Keratinocyte (primary cell): Measurements from ENCODE around the gene CHML. TPM values are rescaled to one million over a fixed set of nuclear protein-coding genes. Genes with fewer than 3 reads are reported as not detected.

Source experiments
- DNase-seq: peaks from one replicate; pipeline ENCODE4 v3.0.0-alpha.2; 2011; ENCODE audit warnings: low read depth, missing footprints, low spot score
- FAIRE-seq: peaks from 2 replicates; lab custom pipeline; 2011; peaks lifted over from hg19 to GRCh38; lab: Jason Lieb, UNC
- H2AFZ ChIP-seq: 2 replicates; pipeline ENCODE4 v1.6.0; 2012; ENCODE audit warnings: low read length, control low read depth, inconsistent platforms; ENCODE audit not compliant: control insufficient read depth
- H3K27ac ChIP-seq: 2 replicates; pipeline ENCODE4 v1.5.1; 2011; ENCODE audit warnings: low read length; ENCODE audit not compliant: control insufficient read depth, insufficient read depth
- H3K27me3 ChIP-seq: 3 replicates; pipeline ENCODE4 v1.6.0; 2011; ENCODE audit warnings: low read length; ENCODE audit not compliant: control insufficient read depth, insufficient read depth; ENCODE audit errors: extremely low read depth
- H3K36me3 ChIP-seq, 2 experiments: 2 replicates in 1 of 2; 3 replicates in 1 of 2; pipeline ENCODE4 v1.5.1; 2011; ENCODE audit warnings: low read length in 2 of 2, mild to moderate bottlenecking in 1 of 2; ENCODE audit not compliant: control insufficient read depth in 2 of 2, insufficient read depth in 2 of 2; ENCODE audit errors: extremely low read depth in 1 of 2
- H3K4me1 ChIP-seq: 3 replicates; pipeline ENCODE4 v1.5.1; 2011; ENCODE audit warnings: low read length; ENCODE audit not compliant: control insufficient read depth, insufficient read depth; ENCODE audit errors: extremely low read depth
- H3K4me2 ChIP-seq: 3 replicates; pipeline ENCODE4 v1.6.0; 2011; ENCODE audit warnings: low read depth, low read length; ENCODE audit not compliant: control insufficient read depth, insufficient read depth; ENCODE audit errors: extremely low read depth
- H3K4me3 ChIP-seq, 3 experiments: fragments of 200-600 bp in 1 of 3; sonication (generic) in 1 of 3; 2 replicates in 2 of 3; 3 replicates in 1 of 3; pipeline ENCODE4 v1.5.1; 2011 to 2016; ENCODE audit warnings: low read length in 3 of 3, mild to moderate bottlenecking in 3 of 3, control low read depth in 2 of 3, inconsistent platforms in 1 of 3, low read depth in 1 of 3, mixed read lengths in 1 of 3, mixed run types in 1 of 3, moderate library complexity in 1 of 3; ENCODE audit not compliant: control insufficient read depth in 2 of 3, insufficient read depth in 2 of 3; ENCODE audit errors: extremely low read depth in 1 of 3
- H3K79me2 ChIP-seq: 2 replicates; pipeline ENCODE4 v1.6.0; 2012; ENCODE audit warnings: low read length; ENCODE audit not compliant: control insufficient read depth, insufficient read depth
- H3K9ac ChIP-seq: 3 replicates; pipeline ENCODE4 v1.6.0; 2011; ENCODE audit warnings: low read length; ENCODE audit not compliant: control insufficient read depth, insufficient read depth; ENCODE audit errors: extremely low read depth
- H3K9me1 ChIP-seq: 3 replicates; pipeline ENCODE4 v1.6.0; 2011; ENCODE audit warnings: low read length; ENCODE audit not compliant: control insufficient read depth, insufficient read depth; ENCODE audit errors: extremely low read depth
- H3K9me3 ChIP-seq: 2 replicates; pipeline ENCODE4 v1.5.1; 2012; ENCODE audit warnings: low read depth, low read length; ENCODE audit not compliant: control insufficient read depth
- H4K20me1 ChIP-seq: 3 replicates; pipeline ENCODE4 v1.6.0; 2011; ENCODE audit warnings: low read length; ENCODE audit not compliant: control insufficient read depth, insufficient read depth; ENCODE audit errors: extremely low read depth
- CTCF ChIP-seq, 3 experiments: IDR thresholded peaks in 1 of 3; conservative IDR thresholded peaks in 1 of 3; optimal IDR thresholded peaks in 1 of 3; 2 replicates in 2 of 3; 3 replicates in 1 of 3; pipeline versions ENCODE3 to v1.5.1; 2011; ENCODE audit warnings: low read length in 3 of 3, mild to moderate bottlenecking in 3 of 3, moderate library complexity in 2 of 3, control low read depth in 1 of 3, inconsistent platforms in 1 of 3; ENCODE audit not compliant: insufficient read depth in 2 of 3; ENCODE audit errors: extremely low read depth in 1 of 3
- EZH2 ChIP-seq: IDR thresholded peaks from one replicate; pipeline ENCODE4 v1.6.1; 2012; ENCODE audit warnings: inconsistent platforms, mild to moderate bottlenecking, low read length, moderate library complexity
- dilution Hi-C: fragments of 300-500 bp; cut with MboI; formaldehyde crosslinking; loops from one replicate; pipeline ENCODE4 v1.7.0; 2020; ENCODE audit warnings: low sequenced_read_pairs; ENCODE audit not compliant: extremely low pct_ligation_motif_present
- polyA plus RNA-seq, 5 experiments: library from polyadenylated mRNA; depleted of rRNA in 3 of 5; stranded (reverse) in 3 of 5; stranded (forward) in 1 of 5; unstranded in 1 of 5; fragments of >200 nt; gene quantifications; 1 replicate in 1 of 5; 2 replicates in 3 of 5; 3 replicates in 1 of 5; pipeline versions ENCODE4 v1.2.1 to v1.2.3, GENCODE V29; 2011 to 2012; ENCODE audit warnings: missing spikeins in 2 of 5, low read depth in 1 of 5, low replicate concordance in 1 of 5

Gene CHML
- polyA plus RNA-seq, 1 donor (not counting 4 experiments of a cell fraction or from before 2014, with no cell fraction given), result 8.3 TPM

GRCh38 chr1:241622669-241623068 is 17.5 kb downstream of the CHML start:
- FAIRE-seq, result no peak

GRCh38 chr1:241617426-241617825 is 22.7 kb downstream of the CHML start:
- TF ChIP-seq CTCF (optimal IDR thresholded peaks at IDR 0.05 in 1 of 3, IDR thresholded peaks at IDR 0.05 in 1 of 3, conservative IDR thresholded peaks at IDR 0.05 in 1 of 3; ENCODE audit: extremely low read depth in 1 of 3, insufficient read depth in 2 of 3, low read length in 3 of 3) (no peak), EZH2 (no peak)
- no peak overlapping the region for H2AFZ ChIP-seq
- H3K4me2 ChIP-seq, result no peak overlapping the region
- no peaks in the 10 kb centered on the region for H3K9me1 ChIP-seq
- no peaks in the 10 kb centered on the region for H4K20me1 ChIP-seq
- no peak overlapping the region for H3K4me3 ChIP-seq
- no peaks in the 10 kb centered on the region for H3K79me2 ChIP-seq
- no peak overlapping the region for H3K27ac ChIP-seq
- H3K9me3 ChIP-seq, result no peaks in the 10 kb centered on the region
- DNase-seq (no peak), FAIRE-seq (no peak)
- peaks cover 0 to 5% of the 10 kb centered on the region in 2 experiments for H3K36me3 ChIP-seq
- H3K4me1 ChIP-seq, result peaks cover 7% of the 10 kb centered on the region
- no peak overlapping the region for H3K9ac ChIP-seq
- no peaks in the 10 kb centered on the region for H3K27me3 ChIP-seq
- dilution Hi-C loops, result loop anchor here (25.0 kb wide), 1 partner anchor 220 kb away; the partner anchor contains the start of gene EXO1

More at GRCh38 chr1:241622669-241623068, 17.5 kb downstream of the CHML start:
- no peak overlapping the region for H3K4me2 ChIP-seq
- no peaks in the 10 kb centered on the region for H3K9me1 ChIP-seq
- H4K20me1 ChIP-seq, result no peaks in the 10 kb centered on the region
- no peak overlapping the region for H3K27ac ChIP-seq
- no peaks in the 10 kb centered on the region for H3K27me3 ChIP-seq
- H3K4me1 ChIP-seq, result peaks cover 2% of the 10 kb centered on the region
- H2AFZ ChIP-seq, result no peak overlapping the region
- H3K9me3 ChIP-seq, result no peaks in the 10 kb centered on the region
- no peak overlapping the region for H3K4me3 ChIP-seq
- no peaks in the 10 kb centered on the region for H3K79me2 ChIP-seq
- peaks cover 0 to 6% of the 10 kb centered on the region in 2 experiments for H3K36me3 ChIP-seq
- no peak for DNase-seq
- H3K9ac ChIP-seq, result no peak overlapping the region
- dilution Hi-C loops, result loop anchor here (25.0 kb wide), 1 partner anchor 215 kb away; the partner anchor contains the start of gene EXO1
- TF ChIP-seq EZH2, result no peak
- no peak for TF ChIP-seq CTCF (optimal IDR thresholded peaks at IDR 0.05 in 1 of 3, IDR thresholded peaks at IDR 0.05 in 1 of 3, conservative IDR thresholded peaks at IDR 0.05 in 1 of 3; ENCODE audit: extremely low read depth in 1 of 3, insufficient read depth in 2 of 3, low read length in 3 of 3)
